GM21528 (cell line): ENCODE measurements around the gene COPE.
"Not testable (repeated sequence)": the region's sequence is repeated elsewhere in the genome, so short reads cannot be mapped to it uniquely, and the experiment has no call there.

Experiments used
- ATAC-seq: cut with Tn5 transposase; IDR thresholded peaks from one replicate; pipeline ENCODE4 v1.9.1; 2021; ENCODE audit warnings: mild to moderate bottlenecking, moderate library complexity; ENCODE audit not compliant: unreplicated experiment, low FRiP score

Gene COPE

GRCh38 chr19:18910801-18911436 lies 8.3 kb downstream of the COPE start:
- no peak for ATAC-seq

DNA sequence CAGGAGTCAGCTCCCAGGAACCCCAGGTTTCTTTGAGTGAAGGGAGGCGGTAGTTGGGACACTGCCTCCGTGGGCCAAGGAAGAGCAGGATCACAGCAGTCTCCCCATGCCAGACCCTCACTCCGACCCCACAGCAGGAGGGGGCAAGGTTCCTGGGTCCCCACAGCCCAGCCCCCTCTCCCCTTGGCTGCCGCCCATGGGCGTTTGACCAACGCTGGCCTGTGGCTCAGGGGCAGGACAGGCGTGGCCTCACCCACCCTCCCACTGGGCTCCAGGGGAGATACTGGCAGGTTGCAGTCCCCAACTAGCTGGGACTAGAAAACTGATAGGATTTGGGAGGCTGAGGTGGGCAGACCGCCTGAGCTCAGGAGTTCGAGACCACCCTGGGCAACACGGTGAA lies 9.2 kb downstream of the COPE start:
- ATAC-seq, result no peak

GRCh38 chr19:18908917-18909619 lies 10.1 kb downstream of the COPE start:
- ATAC-seq, result no peak

- ATAC-seq, result no peak
Observed at GRCh38 chr19:18906605-18907519, 12.3 kb downstream of the COPE start.

GRCh38 chr19:18905513-18906236 lies 13.5 kb downstream of the COPE start:
- no peak for ATAC-seq

DNA sequence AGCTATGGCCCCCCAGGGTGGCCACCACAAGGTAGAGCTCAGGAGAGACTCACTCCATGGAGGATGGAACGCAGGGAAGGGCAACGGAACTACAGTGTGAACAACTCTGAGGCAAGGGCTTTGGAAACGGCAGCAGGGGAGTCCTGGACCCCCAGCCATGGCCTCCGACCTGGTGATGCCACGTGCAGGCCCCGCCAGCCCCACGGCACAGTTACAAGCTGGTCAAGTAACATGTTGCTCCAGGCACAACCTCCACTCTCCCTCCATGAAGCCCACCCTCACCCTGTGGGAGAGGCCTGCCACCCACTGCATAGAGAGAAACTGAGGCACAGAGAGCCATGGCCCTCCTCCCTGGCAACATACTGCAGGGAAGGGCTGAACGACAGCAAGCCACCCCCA lies 14.1 kb downstream of the COPE start:
- no peak for ATAC-seq

DNA sequence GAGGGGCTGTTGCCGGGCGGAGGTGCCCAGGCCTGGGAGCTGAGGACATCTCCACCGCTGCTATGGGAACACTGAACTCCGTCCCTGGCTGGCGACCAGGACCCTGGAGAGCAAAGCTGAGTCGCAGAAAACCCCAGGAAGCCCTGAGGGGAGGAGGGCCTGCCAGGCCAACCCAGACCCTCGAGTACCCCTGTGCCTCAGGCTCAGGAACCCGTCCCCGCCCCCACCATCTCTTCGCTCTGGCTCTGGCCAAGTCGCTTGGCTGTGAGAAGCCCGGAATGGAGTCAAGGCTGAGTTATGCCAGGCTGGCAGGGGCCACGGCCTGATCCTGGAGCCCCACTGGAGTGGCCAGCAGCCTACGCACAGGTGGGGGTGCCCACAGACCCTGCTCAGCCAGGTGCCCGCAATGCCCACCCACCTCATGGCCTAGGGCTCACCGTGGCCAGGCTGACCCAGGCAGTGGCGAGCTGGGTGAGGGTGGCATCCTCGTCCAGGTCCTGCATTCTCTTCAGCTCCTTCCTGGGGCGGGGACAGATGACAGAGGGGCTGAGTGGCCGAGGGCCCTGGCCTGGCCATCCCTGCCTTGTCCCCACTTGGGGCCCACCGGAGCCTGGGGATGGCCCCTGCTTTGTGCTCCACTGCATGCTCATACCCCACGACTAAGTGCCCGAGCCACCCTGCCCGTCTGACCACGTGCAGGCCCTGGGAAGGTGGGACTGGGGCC lies 14.7 kb downstream of the COPE start:
- no peak for ATAC-seq

GRCh38 chr19:18903156-18904037 lies 15.8 kb downstream of the COPE start:
- no peak for ATAC-seq

- not testable (repeated sequence) for ATAC-seq
Observed at GRCh38 chr19:18902519-18902918, 16.7 kb downstream of the COPE start.

DNA sequence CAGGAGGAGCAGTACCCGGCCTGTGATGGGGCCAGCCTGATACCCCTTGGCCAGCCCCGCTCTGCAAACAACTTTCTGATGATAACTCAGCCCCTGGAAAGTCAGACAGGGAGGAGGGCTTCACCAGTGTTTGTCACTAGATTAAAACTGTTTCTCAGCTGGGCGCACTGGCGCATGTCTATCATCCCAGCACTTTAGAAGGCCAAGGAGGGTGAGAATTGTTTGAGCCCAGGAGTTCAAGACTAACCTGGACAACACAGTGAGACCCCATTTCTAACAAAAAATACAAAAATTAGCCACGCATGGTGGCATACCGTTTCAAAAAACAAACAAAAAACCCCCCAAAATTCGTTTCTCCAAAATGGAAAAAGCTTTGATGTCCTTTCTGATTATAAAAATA lies 17.7 kb downstream of the COPE start:
- ATAC-seq, result no peak

- ATAC-seq, result no peak
Observed at GRCh38 chr19:18900700-18901481, 18.3 kb downstream of the COPE start.

- ATAC-seq, result no peak
Observed at GRCh38 chr19:18899624-18900560, 19.3 kb downstream of the COPE start.

GRCh38 chr19:18898607-18899408 lies 20.4 kb downstream of the COPE start:
- no peak for ATAC-seq

- no peak for ATAC-seq
Observed at GRCh38 chr19:18898081-18898606, 21.0 kb downstream of the COPE start.

GRCh38 chr19:18897094-18898029 lies 21.8 kb downstream of the COPE start:
- ATAC-seq, result no peak
